GM12864 (cell line): ENCODE data around the gene TAF3.

ENCODE experiments used
- DNase-seq: peaks from one replicate; pipeline ENCODE4 v3.0.0-alpha.2; 2011; ENCODE audit warnings: low read depth
- H3K4me3 ChIP-seq: 2 replicates; pipeline ENCODE4 v1.5.1; 2011; ENCODE audit warnings: mild to moderate bottlenecking, low read depth, low read length, control low read depth
- TF ChIP-seq, protein P1 (sequence below): IDR thresholded peaks from 2 replicates; pipeline ENCODE4 v1.5.1; 2011; ENCODE audit warnings: low read depth, mild to moderate bottlenecking, moderate library complexity, low read length, control low read depth, inconsistent platforms; ENCODE audit errors: missing control alignments

The TAF3 gene

DNA sequence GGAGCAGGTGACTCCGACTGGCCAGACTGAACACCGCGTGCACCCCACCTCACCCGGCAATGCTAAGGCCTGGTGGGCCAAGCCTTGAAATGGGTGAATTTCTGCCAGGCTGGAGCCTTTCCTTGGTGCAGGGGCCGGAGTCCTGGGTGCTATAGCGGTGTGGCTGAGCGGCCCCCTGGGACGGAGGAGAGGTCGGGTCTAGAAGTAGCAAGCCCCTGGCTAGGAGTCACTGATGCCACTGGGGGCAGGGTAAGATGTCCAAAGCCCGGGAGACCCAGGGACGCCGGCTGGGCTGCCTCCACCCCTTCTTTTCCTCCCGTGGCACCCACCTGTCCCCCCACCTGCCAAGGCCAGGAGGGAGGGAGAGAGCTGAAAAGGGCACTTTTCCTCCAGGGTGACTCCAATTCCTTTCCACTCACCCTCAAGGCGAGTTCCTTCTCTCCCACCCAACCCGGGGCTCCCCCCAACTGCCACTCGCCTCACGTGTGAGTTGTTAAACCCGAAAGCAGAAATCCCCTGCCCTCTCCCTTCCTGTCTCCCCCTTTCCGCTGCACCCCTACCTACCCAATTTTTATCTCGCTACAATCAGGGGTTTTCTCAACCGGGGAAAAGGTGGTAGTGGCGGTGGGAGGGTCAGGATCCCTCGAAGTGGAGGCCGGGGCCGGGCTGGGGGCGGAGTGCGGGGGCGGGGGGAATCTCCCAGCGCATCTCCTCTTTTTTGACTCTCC is 230.1 kb downstream of the TAF3 start:
- no peak overlapping the region for H3K4me3 ChIP-seq
- DNase-seq: no peak

DNA sequence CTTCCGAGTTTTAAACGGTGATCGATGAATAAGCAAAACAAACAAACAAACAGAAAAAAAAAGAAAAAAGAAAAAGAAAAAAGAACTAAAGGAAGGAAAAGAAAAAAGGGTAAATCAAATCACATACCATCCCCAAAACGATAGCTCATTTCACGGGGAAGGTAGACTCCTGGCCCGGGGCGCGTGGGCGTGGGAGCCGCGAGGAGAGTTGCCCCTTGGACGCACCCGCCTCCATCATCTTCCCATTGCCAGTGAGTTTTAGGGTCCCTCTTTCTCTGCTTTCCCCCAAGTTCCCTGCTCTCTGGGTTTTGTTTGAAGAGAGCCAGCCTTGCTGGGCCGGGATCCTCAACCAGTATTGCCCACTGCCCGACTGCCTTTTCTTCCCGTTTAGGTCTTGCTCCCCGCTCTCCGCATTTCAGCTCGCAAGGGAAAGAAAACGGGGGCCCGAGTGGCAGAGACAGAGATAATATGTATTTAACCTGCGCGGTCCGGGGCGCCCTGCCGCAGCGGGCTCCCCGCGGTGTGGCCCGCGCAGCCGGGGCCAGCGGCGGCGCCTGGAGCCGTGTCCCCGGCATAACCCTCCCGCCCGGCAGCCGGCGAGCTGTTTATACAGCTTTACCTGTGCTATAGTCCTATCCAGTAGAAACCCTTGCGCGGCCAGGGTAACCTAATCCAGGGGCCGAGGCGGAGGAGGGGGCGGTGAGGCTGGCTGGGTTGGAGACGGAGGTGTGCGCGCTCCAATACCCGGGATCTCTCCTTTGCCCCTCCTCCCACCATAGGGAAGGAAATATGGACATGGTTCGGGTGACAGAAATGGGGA is 230.9 kb downstream of the TAF3 start:
- TF ChIP-seq, protein P1, sequence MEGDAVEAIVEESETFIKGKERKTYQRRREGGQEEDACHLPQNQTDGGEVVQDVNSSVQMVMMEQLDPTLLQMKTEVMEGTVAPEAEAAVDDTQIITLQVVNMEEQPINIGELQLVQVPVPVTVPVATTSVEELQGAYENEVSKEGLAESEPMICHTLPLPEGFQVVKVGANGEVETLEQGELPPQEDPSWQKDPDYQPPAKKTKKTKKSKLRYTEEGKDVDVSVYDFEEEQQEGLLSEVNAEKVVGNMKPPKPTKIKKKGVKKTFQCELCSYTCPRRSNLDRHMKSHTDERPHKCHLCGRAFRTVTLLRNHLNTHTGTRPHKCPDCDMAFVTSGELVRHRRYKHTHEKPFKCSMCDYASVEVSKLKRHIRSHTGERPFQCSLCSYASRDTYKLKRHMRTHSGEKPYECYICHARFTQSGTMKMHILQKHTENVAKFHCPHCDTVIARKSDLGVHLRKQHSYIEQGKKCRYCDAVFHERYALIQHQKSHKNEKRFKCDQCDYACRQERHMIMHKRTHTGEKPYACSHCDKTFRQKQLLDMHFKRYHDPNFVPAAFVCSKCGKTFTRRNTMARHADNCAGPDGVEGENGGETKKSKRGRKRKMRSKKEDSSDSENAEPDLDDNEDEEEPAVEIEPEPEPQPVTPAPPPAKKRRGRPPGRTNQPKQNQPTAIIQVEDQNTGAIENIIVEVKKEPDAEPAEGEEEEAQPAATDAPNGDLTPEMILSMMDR: no peak
- DNase-seq: no peak
- H3K4me3 ChIP-seq: peak overlapping the region; percentile 16; the same call in 1 of the 2 replicates

More for the DNA sequence above, 230.1 kb downstream of the TAF3 start:
- TF ChIP-seq, protein P1: no peak

GRCh38 chr10:8049865-8050555 is 231.7 kb downstream of the TAF3 start:
- TF ChIP-seq, protein P1: no peak
- peak overlapping the region; percentile 16; the same call in 1 of the 2 replicates for H3K4me3 ChIP-seq
- DNase-seq: no peak

GRCh38 chr10:8050556-8051108 is 232.3 kb downstream of the TAF3 start:
- no peak for DNase-seq
- TF ChIP-seq, protein P1: no peak
- H3K4me3 ChIP-seq: no peak overlapping the region

DNA sequence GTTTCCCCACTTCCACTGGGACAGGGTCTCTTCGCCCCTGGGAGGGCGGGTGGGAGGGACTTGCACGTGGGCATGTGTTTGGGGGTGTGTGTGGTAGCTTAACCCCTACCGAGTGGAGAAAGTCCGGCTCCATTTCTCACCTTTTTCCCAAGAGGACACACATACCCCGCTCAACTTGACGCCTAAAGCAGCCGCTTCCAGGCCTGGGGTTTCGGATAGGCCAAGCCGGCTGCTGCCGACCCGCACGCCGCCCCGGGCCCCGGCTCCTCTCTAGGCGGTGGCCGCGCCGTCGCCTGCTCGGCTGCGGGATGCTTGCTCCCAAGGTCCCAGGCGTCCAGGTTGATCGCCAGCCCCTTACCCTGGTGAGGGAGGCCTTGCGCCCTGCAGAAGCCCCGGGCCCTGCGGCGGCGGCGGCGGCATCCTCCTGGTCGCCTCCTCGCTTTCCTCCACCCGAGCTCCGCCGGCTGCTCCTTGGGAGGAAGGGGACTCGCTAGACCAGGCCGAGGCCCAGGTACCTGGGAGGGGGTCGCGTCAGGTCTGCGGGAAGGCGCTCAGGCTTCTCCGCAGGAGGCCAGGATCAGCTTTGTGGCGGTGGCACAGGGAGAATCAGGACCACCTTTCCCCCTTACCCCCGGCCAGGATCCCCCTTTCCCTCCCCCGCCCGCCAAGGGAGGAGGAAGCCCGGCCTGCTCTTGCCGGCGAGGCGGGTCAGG is 233.0 kb downstream of the TAF3 start:
- TF ChIP-seq, protein P1: no peak
- no peak overlapping the region for H3K4me3 ChIP-seq
- DNase-seq: no peak

- DNase-seq: no peak
- no peak overlapping the region for H3K4me3 ChIP-seq
- TF ChIP-seq, protein P1: no peak
Observed at GRCh38 chr10:8051851-8052257, 233.5 kb downstream of the TAF3 start.
